SK-N-SH treated with all-trans-retinoic acid at 6 μM for 48 hours (cell line): ENCODE measurements around the gene SMIM1.

Experiments used
- CREB5 ChIP-seq: fragments of 250-450 bp; sonication (Bioruptor Pico); IDR thresholded peaks from 2 replicates; pipeline ENCODE4 v1.5.1; 2020; ENCODE audit warnings: low read depth, mild to moderate bottlenecking, moderate library complexity
- CSDC2 ChIP-seq: fragments of 250-450 bp; sonication (Bioruptor Pico); IDR thresholded peaks from 2 replicates; pipeline ENCODE4 v1.5.0; 2020; ENCODE audit warnings: mild to moderate bottlenecking, moderate library complexity
- PATZ1 ChIP-seq: fragments of 250-450 bp; sonication (Bioruptor Pico); IDR thresholded peaks from 2 replicates; pipeline ENCODE4 v1.8.0; 2020; ENCODE audit warnings: mild to moderate bottlenecking, moderate library complexity, borderline replicate concordance
- PPARA ChIP-seq: fragments of 250-450 bp; sonication (Bioruptor Pico); IDR thresholded peaks from 2 replicates; pipeline ENCODE4 v1.5.0; 2020; ENCODE audit warnings: mild to moderate bottlenecking, borderline replicate concordance
- RARB ChIP-seq: fragments of 250-450 bp; sonication (Bioruptor Pico); IDR thresholded peaks from 2 replicates; pipeline ENCODE4 v1.8.0; 2021; ENCODE audit warnings: mild to moderate bottlenecking, moderate library complexity
- ZNF565 ChIP-seq: fragments of 450-650 bp; formaldehyde crosslinking; conservative IDR thresholded peaks from 2 replicates; pipeline ENCODE4 v1.5.0; 2020; ENCODE audit warnings: low read depth, mild to moderate bottlenecking, moderate library complexity
- ZNF70 ChIP-seq: fragments of 450-650 bp; formaldehyde crosslinking; IDR thresholded peaks from 2 replicates; pipeline ENCODE4 v1.5.0; 2020; ENCODE audit warnings: mild to moderate bottlenecking, moderate library complexity

- no peak for TF ChIP-seq RARB (CRISPR knock-in tag)
- TF ChIP-seq ZNF70 (CRISPR knock-in tag) = no peak
- no peak for TF ChIP-seq PATZ1 (CRISPR knock-in tag)
- no peak for TF ChIP-seq ZNF565 (CRISPR knock-in tag)
- no peak for TF ChIP-seq PPARA (CRISPR knock-in tag)
- no peak for TF ChIP-seq CSDC2 (CRISPR knock-in tag)
- TF ChIP-seq CREB5 (CRISPR knock-in tag) = no peak
Measured at GRCh38 chr1:3752400-3752945, 20.1 kb upstream of the SMIM1 start, which contains the start of gene CCDC27.
